GM21576 (cell line): ENCODE results near the gene FAM53A.
A peak's percentile ranks its signal among the peaks of the same experiment; 100 is the strongest.

Experiments used
- ATAC-seq: cut with Tn5 transposase; IDR thresholded peaks from one replicate; pipeline ENCODE4 v1.9.1; 2021; ENCODE audit warnings: mild to moderate bottlenecking, moderate library complexity; ENCODE audit not compliant: unreplicated experiment

Gene FAM53A

GRCh38 chr4:1683736-1684505 is at the start of gene FAM53A:
TSS of gene FAM53A (minus strand) at chr4:1684313. CDS start at chr4:1668741, 15,572 bp downstream.
- ATAC-seq, result peak; percentile 84

GRCh38 chr4:1732911-1733310 is 48.8 kb upstream of the FAM53A start:
- no peak for ATAC-seq

- no peak for ATAC-seq
Observed at GRCh38 chr4:1731180-1731579, 47.1 kb upstream of the FAM53A start.

GRCh38 chr4:1730532-1731135 is 46.5 kb upstream of the FAM53A start:
- no peak for ATAC-seq

- no peak for ATAC-seq
Observed at GRCh38 chr4:1728061-1728980, 44.2 kb upstream of the FAM53A start.

GRCh38 chr4:1727117-1728031 is 43.3 kb upstream of the FAM53A start:
- no peak for ATAC-seq

GRCh38 chr4:1726146-1726934 is 42.2 kb upstream of the FAM53A start:
- ATAC-seq, result no peak

- no peak for ATAC-seq
Observed at GRCh38 chr4:1725521-1725920, 41.4 kb upstream of the FAM53A start.

GRCh38 chr4:1723131-1723801 is 39.2 kb upstream of the FAM53A start:
- no peak for ATAC-seq

- no peak for ATAC-seq
Observed at GRCh38 chr4:1722551-1723118, 38.5 kb upstream of the FAM53A start.

GRCh38 chr4:1721666-1722550 is 37.8 kb upstream of the FAM53A start:
- ATAC-seq, result no peak

GRCh38 chr4:1721003-1721665 is 37.0 kb upstream of the FAM53A start, which contains the start of the genes TACC3 and TMEM129:
TSS of gene TACC3 (plus strand) at chr4:1721521. CDS start at chr4:1723422, 1,901 bp downstream.
TSS of gene TMEM129 (minus strand) at chr4:1721323. CDS start at chr4:1720837, 486 bp downstream.
- ATAC-seq, result peak; percentile 71

- peak; percentile 21 for ATAC-seq
Observed at GRCh38 chr4:1720163-1720983, 36.3 kb upstream of the FAM53A start.

- ATAC-seq, result no peak
Observed at GRCh38 chr4:1718095-1718850, 34.2 kb upstream of the FAM53A start.
